HCT116 (cell line): ENCODE results near the gene CKMT2. TPM values are rescaled to one million over a fixed set of nuclear protein-coding genes. Genes with fewer than 3 reads are reported as not detected.

Source experiments
- ATAC-seq: fragments of 200-7000 bp; cut with Tn5 transposase; 2 replicates; pipeline ENCODE4 v1.9.1; 2020; ENCODE audit warnings: mild to moderate bottlenecking, moderate library complexity
- BruUV-seq: library from RNA; stranded (reverse); fragments of 400-500 nt; replicated peaks from 2 replicates; lab custom pipeline; 2021; lab: Mats Ljungman, UMichigan
- CTCF ChIA-PET: fragments of 300-600 bp; sonication (Branson Sonifier 250); formaldehyde crosslinking; loops from one replicate; lab custom pipeline; 2021; ENCODE audit warnings: antibody characterized with exemption; lab: Charles Lee
- POLR2A ChIA-PET: fragments of 300-600, 350-600 bp; sonication (Branson Sonifier 250); formaldehyde crosslinking; loops from one replicate; lab custom pipeline; 2021; ENCODE audit warnings: antibody characterized with exemption; lab: Charles Lee
- RAD21 ChIA-PET, 2 experiments: fragments of 300-600 bp; sonication (Branson Sonifier 250); formaldehyde crosslinking; loops; one replicate each; lab custom pipeline; 2023; ENCODE audit warnings: low total read pairs in 2 of 2; ENCODE audit not compliant: uncharacterized antibody in 2 of 2, unreplicated experiment in 2 of 2, low non-redundant PET in 1 of 2; lab: Charles Lee
- DNase-seq: peaks from one replicate; pipeline ENCODE4 v3.0.0-alpha.2; 2010; ENCODE audit warnings: low read depth, low spot score
- H2AFZ ChIP-seq: fragments of 200-600 bp; shearing (Covaris generic), sonication (generic); 2 replicates; pipeline ENCODE4 v1.6.1; 2017; ENCODE audit warnings: low read depth, mixed run types, mixed read lengths, antibody characterized with exemption, low read length; ENCODE audit not compliant: poor library complexity, severe bottlenecking
- H3K27ac ChIP-seq: 2 replicates; pipeline ENCODE4 v1.5.1; 2012; ENCODE audit warnings: low read depth, low read length
- H3K27me3 ChIP-seq: fragments of 200-600 bp; sonication (generic); 2 replicates; pipeline ENCODE4 v1.6.1; 2016; ENCODE audit warnings: mixed run types, low read length, mixed read lengths; ENCODE audit not compliant: insufficient read depth
- H3K36me3 ChIP-seq, 2 experiments: fragments of 200-500 bp in 1 of 2; fragments of 200-600 bp in 1 of 2; sonication (Bioruptor generic) in 1 of 2; sonication (generic) in 1 of 2; 2 replicates each; pipeline versions ENCODE4 v1.5.1 to v1.6.1; 2014 to 2016; ENCODE audit warnings: low read length in 2 of 2, inconsistent platforms in 1 of 2, mixed read lengths in 1 of 2, mixed run types in 1 of 2; ENCODE audit not compliant: insufficient read depth in 2 of 2, control insufficient read depth in 1 of 2
- H3K4me1 ChIP-seq, 2 experiments: fragments of 200-600 bp in 1 of 2; sonication (generic) in 1 of 2; 2 replicates each; pipeline versions ENCODE4 v1.5.1 to v1.6.1; 2012 to 2017; ENCODE audit warnings: low read length in 2 of 2, inconsistent platforms in 1 of 2, mild to moderate bottlenecking in 1 of 2, mixed read lengths in 1 of 2, mixed run types in 1 of 2, moderate library complexity in 1 of 2; ENCODE audit not compliant: insufficient read depth in 2 of 2, control insufficient read depth in 1 of 2
- H3K4me2 ChIP-seq: fragments of 200-600 bp; sonication (generic); 2 replicates; pipeline ENCODE4 v1.6.1; 2017; ENCODE audit warnings: mixed run types, low read length, mixed read lengths
- H3K4me3 ChIP-seq, 2 experiments: fragments of 200-600 bp in 1 of 2; sonication (generic) in 1 of 2; replicated peaks in 1 of 2; 2 replicates each; pipeline ENCODE4 v1.5.1; 2011 to 2016; ENCODE audit warnings: low read length in 2 of 2, control low read depth in 1 of 2, low read depth in 1 of 2, mild to moderate bottlenecking in 1 of 2, mixed read lengths in 1 of 2, mixed run types in 1 of 2
- H3K79me2 ChIP-seq: fragments of 200-600 bp; sonication (generic); 2 replicates; pipeline ENCODE4 v1.6.1; 2017; ENCODE audit warnings: mild to moderate bottlenecking, mixed run types, low read length, moderate library complexity, mixed read lengths; ENCODE audit not compliant: insufficient read depth
- H3K9ac ChIP-seq: fragments of 200-600 bp; sonication (generic); 2 replicates; pipeline ENCODE4 v1.6.1; 2016; ENCODE audit warnings: low read length, mixed read lengths
- H3K9me2 ChIP-seq: fragments of 200-600 bp; sonication (generic), shearing (Covaris generic); 2 replicates; pipeline ENCODE4 v1.6.1; 2017; ENCODE audit warnings: mixed run types, mild to moderate bottlenecking, moderate library complexity; ENCODE audit not compliant: insufficient read depth
- H3K9me3 ChIP-seq, 2 experiments: fragments of 200-500 bp in 1 of 2; fragments of 200-600 bp in 1 of 2; sonication (Bioruptor generic) in 1 of 2; sonication (generic) in 1 of 2; 2 replicates each; pipeline ENCODE4 v1.6.1; 2014 to 2017; ENCODE audit warnings: low read length in 2 of 2, mixed read lengths in 2 of 2, inconsistent platforms in 1 of 2, low read depth in 1 of 2, mild to moderate bottlenecking in 1 of 2, mixed run types in 1 of 2, moderate library complexity in 1 of 2; ENCODE audit not compliant: control insufficient read depth in 1 of 2, insufficient read depth in 1 of 2
- H4K20me1 ChIP-seq: fragments of 200-600 bp; sonication (generic), shearing (Covaris generic); 2 replicates; pipeline ENCODE4 v1.6.1; 2017; ENCODE audit warnings: mixed run types, mild to moderate bottlenecking, moderate library complexity; ENCODE audit not compliant: insufficient read depth
- CBX3 ChIP-seq: IDR thresholded peaks from 2 replicates; pipeline ENCODE4 v1.6.1; 2012; ENCODE audit warnings: low read depth
- CEBPB ChIP-seq: IDR thresholded peaks from 2 replicates; pipeline ENCODE4 v1.6.1; 2012; ENCODE audit warnings: low read depth
- POLR2AphosphoS5 ChIP-seq: IDR thresholded peaks from 2 replicates; pipeline ENCODE4 v1.6.1; 2011; ENCODE audit warnings: mild to moderate bottlenecking, low read depth, low read length, moderate library complexity
- YY1 ChIP-seq: IDR thresholded peaks from 2 replicates; pipeline ENCODE4 v1.6.1; 2011; ENCODE audit warnings: low read length, low read depth, moderate library complexity, mild to moderate bottlenecking; ENCODE audit not compliant: insufficient replicate concordance; ENCODE audit errors: extremely low read depth
- intact Hi-C: fragments of 100-400 bp; cut with micrococcal nuclease; formaldehyde crosslinking; loops from 2 replicates; pipeline ENCODE4 v1.10.0; 2022
- total RNA-seq: library from RNA; stranded (reverse); gene quantifications from one replicate; pipeline ENCODE4 v1.2.1, GENCODE V29; 2021; ENCODE audit not compliant: unreplicated experiment
- TF ChIP-seq, protein P1 (sequence below): IDR thresholded peaks from 2 replicates; pipeline ENCODE4 v1.6.1; 2012
- TF ChIP-seq, protein P2 (sequence below), 3 experiments: fragments of 200-600 bp in 1 of 3; sonication (generic) in 1 of 3; IDR thresholded peaks in 2 of 3; conservative IDR thresholded peaks in 1 of 3; 2 replicates each; pipeline ENCODE4 v1.5.1; 2012 to 2017; ENCODE audit warnings: low read depth in 2 of 3, low read length in 2 of 3, antibody characterized with exemption in 1 of 3, borderline replicate concordance in 1 of 3, control low read depth in 1 of 3, mild to moderate bottlenecking in 1 of 3, mixed read lengths in 1 of 3, mixed run types in 1 of 3, moderate library complexity in 1 of 3; ENCODE audit not compliant: insufficient read depth in 1 of 3

Gene CKMT2
- total RNA-seq, 1 experiment from 2014 or later = not detected

GRCh38 chr5:81239613-81240012 lies 6.5 kb downstream of the CKMT2 start:
- RAD21 ChIA-PET = no interaction called here

DNA sequence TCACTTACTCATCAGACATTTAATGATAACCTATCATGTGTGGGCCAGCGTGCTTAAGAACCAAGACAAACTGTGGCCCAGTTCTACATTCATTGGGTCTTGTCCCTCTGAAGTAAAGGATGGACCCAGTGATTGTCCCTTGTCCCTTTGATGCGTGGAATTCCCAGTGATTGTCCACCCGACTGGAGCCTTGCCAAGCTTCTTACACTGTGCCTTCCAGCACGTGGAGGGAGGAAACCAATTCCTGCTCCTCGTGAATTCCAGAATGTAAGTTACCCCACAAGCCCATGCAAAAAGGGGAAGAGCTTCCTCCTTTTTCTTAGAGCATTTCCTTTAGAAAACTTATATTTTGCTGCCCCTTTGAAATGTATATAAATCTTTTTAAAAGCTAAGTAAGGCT lies 7.9 kb downstream of the CKMT2 start:
- no peaks in the 10 kb centered on the region for H3K9me2 ChIP-seq
- no TSS peak for BruUV-seq
- H3K27me3 ChIP-seq = no peaks in the 10 kb centered on the region
- intact Hi-C loops = no loop called here
- H3K9ac ChIP-seq = no peak overlapping the region
- DNase-seq = no peak
- no peaks in the 10 kb centered on the region for H4K20me1 ChIP-seq
- peaks cover 0 to 9% of the 10 kb centered on the region in 2 experiments; a peak in 1 of 4 replicates for H3K4me1 ChIP-seq
- H3K9me3 ChIP-seq = no peaks in the 10 kb centered on the region
- ChIA-PET CTCF (no interaction called here), RAD21 (no interaction called here), POLR2A (no interaction called here)
- no peak overlapping the region for H2AFZ ChIP-seq
- H3K79me2 ChIP-seq = no peaks in the 10 kb centered on the region
- ATAC-seq = no peak
- no peak overlapping the region for H3K4me3 ChIP-seq
- TF ChIP-seq YY1 = no peak
- no peak for TF ChIP-seq CEBPB
- TF ChIP-seq, protein P1, sequence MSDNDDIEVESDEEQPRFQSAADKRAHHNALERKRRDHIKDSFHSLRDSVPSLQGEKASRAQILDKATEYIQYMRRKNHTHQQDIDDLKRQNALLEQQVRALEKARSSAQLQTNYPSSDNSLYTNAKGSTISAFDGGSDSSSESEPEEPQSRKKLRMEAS = no peak
- no peak for TF ChIP-seq CBX3
- no peak overlapping the region for H3K4me2 ChIP-seq
- no peak overlapping the region for H3K27ac ChIP-seq
- 0 out of 4 replicates have a peak, but pooled peaks cover 0 to 2% of the 10 kb centered on the region in 2 experiments for H3K36me3 ChIP-seq

More at GRCh38 chr5:81239613-81240012, 6.5 kb downstream of the CKMT2 start:
- H3K36me3 ChIP-seq = 0 out of 4 replicates have a peak, but pooled peaks cover 0 to 2% of the 10 kb centered on the region in 2 experiments
- H3K9me2 ChIP-seq = no peaks in the 10 kb centered on the region
- no peak overlapping the region for H3K9ac ChIP-seq
- H3K9me3 ChIP-seq = no peaks in the 10 kb centered on the region
- intact Hi-C loops = no loop called here
- no peaks in the 10 kb centered on the region for H3K79me2 ChIP-seq
- H3K27ac ChIP-seq = no peak overlapping the region
- H2AFZ ChIP-seq = no peak overlapping the region
- H3K4me2 ChIP-seq = no peak overlapping the region
- no TSS peak for BruUV-seq
- no peaks in the 10 kb centered on the region for H3K27me3 ChIP-seq
- POLR2A ChIA-PET = no interaction called here
- DNase-seq (no peak), ATAC-seq (no peak; the same call in 1 of the 2 replicates)
- H3K4me1 ChIP-seq = no peaks in the 10 kb centered on the region
- CTCF ChIA-PET = no interaction called here
- H3K4me3 ChIP-seq = no peak overlapping the region
- no peaks in the 10 kb centered on the region for H4K20me1 ChIP-seq
- no peak for TF ChIP-seq POLR2AphosphoS5
- TF ChIP-seq, protein P2, sequence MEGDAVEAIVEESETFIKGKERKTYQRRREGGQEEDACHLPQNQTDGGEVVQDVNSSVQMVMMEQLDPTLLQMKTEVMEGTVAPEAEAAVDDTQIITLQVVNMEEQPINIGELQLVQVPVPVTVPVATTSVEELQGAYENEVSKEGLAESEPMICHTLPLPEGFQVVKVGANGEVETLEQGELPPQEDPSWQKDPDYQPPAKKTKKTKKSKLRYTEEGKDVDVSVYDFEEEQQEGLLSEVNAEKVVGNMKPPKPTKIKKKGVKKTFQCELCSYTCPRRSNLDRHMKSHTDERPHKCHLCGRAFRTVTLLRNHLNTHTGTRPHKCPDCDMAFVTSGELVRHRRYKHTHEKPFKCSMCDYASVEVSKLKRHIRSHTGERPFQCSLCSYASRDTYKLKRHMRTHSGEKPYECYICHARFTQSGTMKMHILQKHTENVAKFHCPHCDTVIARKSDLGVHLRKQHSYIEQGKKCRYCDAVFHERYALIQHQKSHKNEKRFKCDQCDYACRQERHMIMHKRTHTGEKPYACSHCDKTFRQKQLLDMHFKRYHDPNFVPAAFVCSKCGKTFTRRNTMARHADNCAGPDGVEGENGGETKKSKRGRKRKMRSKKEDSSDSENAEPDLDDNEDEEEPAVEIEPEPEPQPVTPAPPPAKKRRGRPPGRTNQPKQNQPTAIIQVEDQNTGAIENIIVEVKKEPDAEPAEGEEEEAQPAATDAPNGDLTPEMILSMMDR (IDR thresholded peaks at IDR 0.05 in 2 of 3, conservative IDR thresholded peaks at IDR 0.05 in 1 of 3; ENCODE audit: borderline replicate concordance in 1 of 3, insufficient read depth in 1 of 3, low read depth in 2 of 3, low read length in 2 of 3) = 0 out of 6 replicates have a peak, but pooled peaks of 1 of the 3 experiments have one; percentile 4
